Endodermal cell (in vitro differentiated cells): ENCODE measurements around the gene PPP1R12B. TPM values are rescaled to one million over a fixed set of nuclear protein-coding genes. Genes with fewer than 3 reads are reported as not detected.
"Not testable (repeated sequence)": the region's sequence is repeated elsewhere in the genome, so short reads cannot be mapped to it uniquely, and the experiment has no call there.

Experiments used
- DNase-seq: peaks from one replicate; pipeline ENCODE4 v3.0.0-alpha.2; 2017
- H3K27ac ChIP-seq: 2 replicates; pipeline ENCODE4 v1.5.1; 2013; ENCODE audit warnings: mild to moderate bottlenecking, low read depth, low read length, moderate library complexity
- H3K27me3 ChIP-seq: 2 replicates; pipeline ENCODE4 v1.6.1; 2013; ENCODE audit warnings: mild to moderate bottlenecking, low read length, moderate library complexity; ENCODE audit not compliant: insufficient read depth, control insufficient read depth, poor library complexity, severe bottlenecking
- H3K36me3 ChIP-seq: 2 replicates; pipeline ENCODE4 v1.7.0; 2013; ENCODE audit warnings: mild to moderate bottlenecking, low read length, moderate library complexity; ENCODE audit not compliant: control insufficient read depth, insufficient read depth
- H3K4me1 ChIP-seq: one replicate; pipeline ENCODE4 v1.7.0; 2013; ENCODE audit warnings: low read length; ENCODE audit not compliant: control insufficient read depth, insufficient read depth
- H3K4me3 ChIP-seq: 2 replicates; pipeline ENCODE4 v1.5.1; 2013; ENCODE audit warnings: mild to moderate bottlenecking, low read length, moderate library complexity
- H3K9ac ChIP-seq: 2 replicates; pipeline ENCODE4 v1.6.1; 2013; ENCODE audit warnings: mild to moderate bottlenecking, low read length, moderate library complexity; ENCODE audit not compliant: poor library complexity, severe bottlenecking; ENCODE audit errors: extremely low read depth
- H3K9me3 ChIP-seq: 2 replicates; pipeline ENCODE4 v1.6.1; 2013; ENCODE audit warnings: mild to moderate bottlenecking, low read length, moderate library complexity; ENCODE audit not compliant: control insufficient read depth
- H3K27ac Mint-ChIP-seq: 2 replicates; pipeline ENCODE4 v1.8.0; 2020; ENCODE audit warnings: mixed read lengths
- H3K27me3 Mint-ChIP-seq: 2 replicates; pipeline ENCODE4 v1.8.0; 2021; ENCODE audit warnings: mild to moderate bottlenecking, mixed read lengths; ENCODE audit not compliant: insufficient read depth
- H3K36me3 Mint-ChIP-seq: 2 replicates; pipeline ENCODE4 v1.8.0; 2020; ENCODE audit warnings: low read depth, mixed read lengths
- H3K4me1 Mint-ChIP-seq: 2 replicates; pipeline ENCODE4 v1.8.0; 2020; ENCODE audit warnings: mixed read lengths
- H3K4me3 Mint-ChIP-seq: 2 replicates; pipeline ENCODE4 v1.8.0; 2020; ENCODE audit warnings: mild to moderate bottlenecking, moderate library complexity, mixed read lengths
- H3K9me3 Mint-ChIP-seq: 2 replicates; pipeline ENCODE4 v1.8.0; 2020; ENCODE audit warnings: mild to moderate bottlenecking, mixed read lengths
- CTCF ChIP-seq: fragments of 200-600 bp; sonication (generic); conservative IDR thresholded peaks from 2 replicates; pipeline ENCODE4 v1.5.0; 2021; ENCODE audit warnings: antibody characterized with exemption, mild to moderate bottlenecking
- WGBS, 2 experiments: methylation state at CpG; one replicate each; pipeline versions ENCODE4 v1.1.5 to v1.1.7; 2013; ENCODE audit warnings: missing lambda C conversion rate in 2 of 2, mixed read lengths in 1 of 2; ENCODE audit not compliant: insufficient coverage in 1 of 2, insufficient read length in 1 of 2; 5-methylcytosine and 5-hydroxymethylcytosine counted together
- total RNA-seq, 2 donors: library from RNA; stranded (reverse); fragmentation: NEBNext Ultra II Directional in 1 of 2; extraction: Animal tissue kit (Norgen Biotek cat#: 25700) in 1 of 2; gene quantifications; 2 replicates in 1 of 2; 3 replicates in 1 of 2; pipeline ENCODE4 v1.2.1, GENCODE V29; 2021

Gene PPP1R12B
- total RNA-seq, 2 donors from 2014 or later, result 19.2 to 20.3 TPM

GRCh38 chr1:202540014-202540413 lies 191.5 kb downstream of the PPP1R12B start:
- no peaks in the 10 kb centered on the region for H3K36me3 Mint-ChIP-seq
- Histone ChIP-seq H3K27ac (no peak overlapping the region), H3K4me3 (no peak overlapping the region), H3K4me1 (peaks cover 4% of the 10 kb centered on the region), H3K36me3 (no peaks in the 10 kb centered on the region), H3K9me3 (no peaks in the 10 kb centered on the region), H3K27me3 (no peaks in the 10 kb centered on the region), H3K9ac (no peak overlapping the region)
- no peak for DNase-seq
- H3K4me3 Mint-ChIP-seq, result no peak overlapping the region
- peaks cover 22% of the 10 kb centered on the region for H3K4me1 Mint-ChIP-seq
- H3K27me3 Mint-ChIP-seq, result no peaks in the 10 kb centered on the region
- H3K27ac Mint-ChIP-seq, result no peak overlapping the region
- H3K9me3 Mint-ChIP-seq, result no peaks in the 10 kb centered on the region
- WGBS, 2 experiments, result 89 to 100% methylated on average over 5 to 6 of the region's 6 CpGs
- TF ChIP-seq CTCF, result no peak

DNA sequence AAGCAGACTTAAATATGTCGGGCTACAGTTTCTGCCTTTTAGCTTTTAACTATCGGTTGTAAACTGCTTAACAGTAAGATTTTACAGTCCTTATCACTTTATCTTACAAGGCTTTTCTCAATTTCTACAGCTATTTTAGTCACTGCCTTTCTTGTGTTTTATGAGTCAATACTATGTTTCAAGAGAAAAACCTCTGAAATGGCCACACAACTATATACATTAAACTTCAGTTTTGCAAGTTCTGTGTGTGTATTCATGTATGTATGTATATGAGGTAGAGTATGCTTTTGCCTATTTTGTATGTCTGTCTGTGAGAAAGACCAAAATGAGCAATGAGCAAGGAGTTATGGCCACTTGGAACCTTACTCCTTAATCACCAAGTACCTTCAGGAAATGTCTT lies 191.9 kb downstream of the PPP1R12B start:
- Histone ChIP-seq H3K36me3 (no peaks in the 10 kb centered on the region), H3K27ac (no peak overlapping the region), H3K9me3 (no peaks in the 10 kb centered on the region), H3K27me3 (no peaks in the 10 kb centered on the region), H3K9ac (no peak overlapping the region), H3K4me1 (peaks cover 4% of the 10 kb centered on the region), H3K4me3 (no peak overlapping the region)
- Mint-ChIP-seq H3K27ac (no peak overlapping the region), H3K4me3 (no peak overlapping the region), H3K27me3 (no peaks in the 10 kb centered on the region), H3K36me3 (no peaks in the 10 kb centered on the region), H3K4me1 (peaks cover 21% of the 10 kb centered on the region), H3K9me3 (no peaks in the 10 kb centered on the region)
- WGBS, 2 experiments, result 100% methylated on average over 1 of the region's 2 CpGs; no CpG with 5 or more reads in 1 of the 2 experiments
- no peak for DNase-seq
- TF ChIP-seq CTCF, result no peak

GRCh38 chr1:202540858-202541257 lies 192.4 kb downstream of the PPP1R12B start:
- H3K4me3 Mint-ChIP-seq, H3K27me3 Mint-ChIP-seq, H3K27ac ChIP-seq, H3K4me1 ChIP-seq, DNase-seq, H3K9me3 Mint-ChIP-seq, H3K27me3 ChIP-seq, H3K4me3 ChIP-seq, H3K9ac ChIP-seq, H3K36me3 Mint-ChIP-seq, H3K9me3 ChIP-seq, H3K27ac Mint-ChIP-seq, H3K36me3 ChIP-seq: not testable (repeated sequence)
- peaks cover 23% of the 10 kb centered on the region for H3K4me1 Mint-ChIP-seq
- WGBS, 2 experiments, result 100% methylated on average over 2 of the region's 2 CpGs; no CpG with 5 or more reads in 1 of the 2 experiments

GRCh38 chr1:202542415-202542814 lies 193.9 kb downstream of the PPP1R12B start:
- not testable (repeated sequence) for H3K9me3 Mint-ChIP-seq, H3K27me3 Mint-ChIP-seq, H3K4me3 ChIP-seq, H3K36me3 Mint-ChIP-seq, H3K4me3 Mint-ChIP-seq, H3K27ac ChIP-seq, H3K4me1 ChIP-seq, H3K9me3 ChIP-seq, H3K36me3 ChIP-seq, H3K9ac ChIP-seq, H3K27me3 ChIP-seq, H3K27ac Mint-ChIP-seq, DNase-seq
- peaks cover 32% of the 10 kb centered on the region for H3K4me1 Mint-ChIP-seq

DNA sequence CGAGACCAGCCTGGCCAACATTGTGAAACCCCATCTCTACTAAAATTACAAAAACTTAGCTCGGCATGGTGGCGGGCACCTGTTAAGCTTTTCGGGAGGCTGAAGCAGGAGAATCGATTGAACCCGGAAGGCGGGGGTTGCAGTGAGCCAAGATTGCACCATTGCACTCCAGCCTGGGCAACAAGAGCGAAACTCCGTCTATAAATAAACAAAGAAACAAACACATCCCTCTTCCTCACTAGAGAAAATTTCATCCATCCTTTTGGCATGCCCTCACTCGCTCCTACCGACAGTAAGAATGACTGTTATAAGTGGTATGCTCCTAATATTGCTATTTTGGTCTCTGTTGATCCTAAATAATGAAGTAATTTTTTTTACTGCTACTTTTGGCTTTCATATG lies 195.0 kb downstream of the PPP1R12B start:
- not testable (repeated sequence) for DNase-seq, H3K36me3 ChIP-seq, H3K9ac ChIP-seq, H3K27ac Mint-ChIP-seq, H3K4me3 Mint-ChIP-seq, H3K27me3 ChIP-seq, H3K4me3 ChIP-seq, H3K27me3 Mint-ChIP-seq, H3K9me3 Mint-ChIP-seq, H3K9me3 ChIP-seq, H3K36me3 Mint-ChIP-seq, H3K27ac ChIP-seq, H3K4me1 ChIP-seq
- whole genome bisulfite sequencing, 2 experiments, result 91 to 93% methylated on average over 8 to 11 of the region's 11 CpGs
- peaks cover 30% of the 10 kb centered on the region for H3K4me1 Mint-ChIP-seq

DNA sequence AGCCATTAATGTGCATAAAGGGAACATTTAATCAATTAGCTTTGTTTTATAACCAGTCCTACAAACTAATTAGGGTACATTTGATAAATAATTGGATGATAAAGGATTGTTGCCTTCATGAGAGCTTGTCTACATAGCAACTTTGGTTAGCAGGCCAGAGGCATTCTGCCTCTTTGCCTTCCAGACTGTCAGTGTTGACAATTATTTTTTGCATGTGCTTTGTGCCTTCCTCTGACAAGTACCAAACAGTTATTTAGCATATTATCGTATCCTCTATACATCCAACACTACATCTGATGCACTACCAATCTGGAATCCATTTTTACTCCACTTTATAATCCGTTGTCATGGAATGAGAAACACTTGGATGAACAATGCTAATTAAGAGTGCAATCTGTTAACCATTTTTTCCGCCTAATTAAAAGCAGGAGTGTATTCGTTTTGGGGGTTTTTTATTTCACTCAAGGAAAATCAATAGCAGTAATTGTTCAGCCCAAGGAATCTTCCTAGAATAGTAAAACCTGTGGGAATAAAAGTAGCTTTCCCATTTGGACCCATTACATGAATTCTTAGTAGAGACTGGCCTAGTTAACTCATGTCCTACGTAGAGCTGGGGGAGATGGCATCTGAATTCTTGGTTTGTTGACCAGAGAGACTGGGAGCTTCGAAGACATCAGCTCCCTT lies 196.4 kb downstream of the PPP1R12B start:
- H3K4me3 Mint-ChIP-seq, DNase-seq, H3K4me3 ChIP-seq, H3K27me3 ChIP-seq, H3K9me3 ChIP-seq, H3K27ac ChIP-seq, H3K4me1 ChIP-seq, H3K9ac ChIP-seq, H3K27ac Mint-ChIP-seq, H3K9me3 Mint-ChIP-seq, H3K36me3 ChIP-seq, H3K36me3 Mint-ChIP-seq, H3K27me3 Mint-ChIP-seq: not testable (repeated sequence)
- H3K4me1 Mint-ChIP-seq, result peaks cover 18% of the 10 kb centered on the region
- WGBS, 2 experiments, result 95 to 96% methylated on average over 3 to 6 of the region's 6 CpGs
